NCI-H1694 treated with DMSO at 0.1 percent for 48 hours (cell line): ENCODE data around the gene AP3S2.
"Not testable (repeated sequence)": the region's sequence is repeated elsewhere in the genome, so short reads cannot be mapped to it uniquely, and the experiment has no call there.

Source experiments
- DNase-seq: peaks from one replicate; lab custom pipeline; 2025; lab: John Stamatoyannopoulos, UW

The AP3S2 gene

GRCh38 chr15:89834465-89835175 lies 59.2 kb downstream of the AP3S2 start:
- not testable (repeated sequence) for DNase-seq

DNA sequence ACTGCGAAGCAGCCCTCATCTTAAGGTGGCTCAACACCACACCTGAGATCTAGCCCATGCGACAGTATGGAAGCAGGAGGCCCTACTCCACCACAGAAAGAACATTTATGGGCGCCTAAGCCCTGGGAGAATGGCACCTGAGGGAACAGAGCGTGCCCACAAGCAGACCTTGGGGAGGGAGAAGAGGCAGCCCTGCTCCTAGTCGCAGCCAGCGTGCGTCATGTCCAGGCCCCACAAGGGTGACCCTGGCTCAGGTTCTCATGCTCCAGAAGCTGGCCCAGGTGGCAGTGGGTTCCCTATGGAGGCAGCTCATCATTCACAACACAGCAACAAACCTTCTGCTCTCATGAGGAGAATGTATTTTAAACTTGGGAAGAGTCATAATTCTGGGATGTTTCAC lies 59.8 kb downstream of the AP3S2 start:
- DNase-seq, result no peak

- no peak for DNase-seq
Observed at GRCh38 chr15:89830639-89831038, 63.2 kb downstream of the AP3S2 start.

- DNase-seq, result no peak
Observed at GRCh38 chr15:89829616-89830440, 64.0 kb downstream of the AP3S2 start.

GRCh38 chr15:89829161-89829560 lies 64.6 kb downstream of the AP3S2 start:
- DNase-seq, result no peak

DNA sequence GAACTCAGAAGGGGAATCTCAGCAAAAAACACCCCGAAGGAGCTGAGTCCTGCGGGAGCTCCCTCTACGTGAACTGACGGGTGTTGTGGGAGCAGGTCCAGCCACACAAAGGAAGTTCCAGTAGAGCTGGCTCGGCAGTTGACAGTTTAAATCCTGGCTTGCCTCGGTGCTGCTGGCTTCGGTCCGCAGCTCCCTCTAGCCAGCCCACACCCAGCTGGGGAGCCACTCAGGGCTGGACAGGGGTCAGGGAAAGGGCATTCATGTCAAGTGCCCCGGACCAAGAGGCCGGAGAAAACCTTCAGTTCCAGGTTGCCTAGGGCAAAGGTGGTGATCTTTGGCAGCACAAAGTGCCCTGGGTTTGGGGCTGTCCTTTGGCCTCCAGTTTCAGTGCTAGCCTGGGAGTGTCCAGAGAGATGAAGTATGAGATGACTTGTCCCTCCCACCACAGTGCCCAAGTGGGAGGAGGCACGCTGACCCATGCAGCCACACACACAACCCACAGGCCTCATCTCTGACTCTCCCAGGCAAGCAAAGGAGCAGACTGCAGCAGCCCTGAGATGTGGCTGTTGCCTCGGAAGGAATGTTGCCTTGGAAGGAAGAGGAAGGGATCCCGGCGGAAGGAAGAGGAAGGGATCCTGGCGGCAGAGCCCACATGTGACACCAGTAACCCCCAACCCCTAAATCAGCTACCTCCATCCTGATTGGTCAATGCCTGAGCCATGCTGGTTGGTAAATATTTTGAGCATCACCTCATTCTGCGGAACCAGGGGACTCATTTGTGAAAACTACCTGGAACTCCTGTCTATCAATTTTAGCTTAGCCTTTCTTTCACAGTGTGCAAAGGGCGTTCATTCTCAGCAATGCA lies 65.3 kb downstream of the AP3S2 start:
- no peak for DNase-seq

DNA sequence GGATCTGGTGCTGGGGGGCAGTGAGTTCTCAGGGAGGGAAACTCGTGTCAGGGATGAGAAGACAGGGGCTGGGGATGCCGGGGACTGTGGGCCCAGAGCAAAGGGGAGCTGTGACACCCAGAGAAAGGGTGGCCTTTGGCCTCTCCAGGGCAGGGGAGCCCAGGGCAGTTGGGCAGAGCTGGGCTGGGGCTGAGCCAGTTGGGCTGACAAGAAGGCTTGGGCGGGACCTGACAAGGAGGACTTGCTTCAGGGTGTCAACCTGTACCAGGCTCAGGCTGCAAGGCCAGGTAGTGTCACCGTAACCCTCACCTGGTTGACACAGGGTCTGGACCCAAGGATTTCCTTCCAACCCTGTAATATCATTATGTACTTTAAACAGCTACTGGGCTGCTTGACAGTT lies 66.0 kb downstream of the AP3S2 start:
- DNase-seq, result no peak

GRCh38 chr15:89826671-89827655 lies 66.8 kb downstream of the AP3S2 start:
- no peak for DNase-seq

- no peak for DNase-seq
Observed at GRCh38 chr15:89825271-89825940, 68.4 kb downstream of the AP3S2 start.

DNA sequence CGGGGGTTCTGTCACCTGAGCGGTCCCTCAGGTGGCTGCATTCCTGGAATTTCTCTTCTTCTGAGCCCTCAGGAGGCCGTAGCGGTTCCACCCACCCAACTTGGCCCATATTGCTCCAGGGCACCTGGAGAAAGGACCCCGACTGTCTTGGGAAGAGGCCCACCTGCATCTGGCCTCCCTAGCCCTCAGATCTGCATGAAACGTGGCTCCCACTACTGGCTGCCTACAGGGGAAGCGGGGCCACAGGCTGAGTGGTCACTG lies 69.3 kb downstream of the AP3S2 start:
- DNase-seq, result no peak

DNA sequence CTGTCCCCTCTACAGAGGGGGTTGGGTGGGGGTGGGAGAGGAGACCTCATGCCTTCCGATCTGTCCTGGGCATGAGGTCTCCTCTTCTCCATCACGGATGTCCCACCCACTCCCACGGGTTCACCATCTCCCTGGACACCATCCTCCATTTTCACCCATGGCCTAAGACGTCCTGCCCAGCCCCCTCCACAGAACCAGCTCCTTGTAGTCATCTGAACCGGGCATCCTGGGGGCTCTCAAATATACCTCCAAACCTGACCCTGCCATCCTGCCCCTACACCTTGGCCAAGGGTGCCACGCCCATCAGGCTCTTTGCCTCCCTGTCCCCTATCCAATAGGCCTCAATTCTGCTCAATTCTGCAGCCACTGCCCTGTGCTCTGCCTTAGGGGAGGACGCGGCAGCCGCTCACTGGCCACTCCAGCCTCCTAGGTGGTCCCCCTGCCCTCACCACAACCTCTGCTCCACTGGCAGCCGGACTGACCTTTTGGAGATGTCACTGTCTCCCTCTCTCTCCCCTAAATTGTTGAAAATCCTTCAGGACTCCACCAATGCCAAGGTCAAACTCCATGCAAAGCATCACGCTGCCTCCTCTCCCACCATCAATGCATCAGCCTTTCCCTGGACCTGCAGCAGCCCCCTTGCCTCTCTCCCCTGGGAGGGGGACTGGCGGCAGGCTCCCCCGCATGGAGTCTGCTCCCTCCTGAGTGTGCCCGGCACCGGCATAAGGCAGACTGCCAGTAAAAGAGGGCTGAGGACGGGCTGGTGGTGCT lies 69.8 kb downstream of the AP3S2 start:
- no peak for DNase-seq

- DNase-seq, result no peak
Observed at GRCh38 chr15:89822951-89823711, 70.7 kb downstream of the AP3S2 start.

GRCh38 chr15:89822611-89822950 lies 71.2 kb downstream of the AP3S2 start:
- no peak for DNase-seq

GRCh38 chr15:89822026-89822425 lies 71.8 kb downstream of the AP3S2 start:
- no peak for DNase-seq

- no peak for DNase-seq
Observed at GRCh38 chr15:89820666-89821611, 72.9 kb downstream of the AP3S2 start.

DNA sequence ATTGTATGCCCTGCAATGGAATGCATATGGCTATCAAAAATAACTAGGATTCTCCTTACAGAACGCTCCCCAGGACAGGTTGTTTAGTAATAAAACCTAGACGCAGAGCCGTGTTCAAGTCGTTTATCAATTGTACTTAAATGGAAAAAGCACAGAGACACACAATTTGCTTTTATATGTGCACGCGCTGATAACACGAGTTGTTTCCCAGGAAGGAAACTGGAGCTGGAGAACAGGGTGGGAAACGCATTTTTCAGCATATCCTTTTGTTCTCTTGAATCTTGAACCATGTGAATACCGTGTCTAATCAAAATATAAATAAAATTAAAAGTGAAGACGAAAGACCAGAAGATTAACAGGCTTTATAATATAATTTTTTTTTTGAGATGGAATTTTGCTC lies 75.5 kb downstream of the AP3S2 start:
- DNase-seq, result no peak

DNA sequence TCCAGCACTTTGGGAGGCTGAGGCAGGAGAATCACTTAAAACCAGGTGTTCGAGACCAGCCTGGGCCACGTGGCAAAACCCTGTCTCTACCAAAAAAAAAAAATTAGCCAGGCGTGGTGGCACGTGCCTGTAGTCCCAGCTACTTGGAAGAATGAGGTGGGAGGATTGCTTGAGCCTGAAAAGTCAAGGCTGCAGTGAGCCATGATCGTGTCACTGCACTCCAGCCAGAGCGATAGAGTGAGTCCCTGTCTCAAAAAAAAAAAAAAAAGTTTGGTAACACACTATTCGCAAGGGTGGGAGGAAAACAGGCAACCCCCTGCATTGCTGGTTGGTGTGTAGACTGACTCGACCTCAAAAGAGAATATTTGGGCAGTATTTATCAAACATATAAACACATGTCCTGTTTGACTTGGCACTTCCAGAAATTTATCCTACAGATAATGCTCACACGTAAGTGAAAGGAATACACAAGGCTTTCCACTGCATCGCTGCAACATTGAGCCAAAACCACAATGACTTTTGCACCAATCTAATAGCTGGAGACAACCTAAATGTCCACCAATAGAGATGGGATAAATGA lies 76.0 kb downstream of the AP3S2 start:
- DNase-seq, result no peak

- DNase-seq, result no peak
Observed at GRCh38 chr15:89815769-89816168, 78.0 kb downstream of the AP3S2 start.
